ENCODE data around the gene DYSF. TPM values are rescaled to one million over a fixed set of nuclear protein-coding genes. Genes with fewer than 3 reads are reported as not detected.

Gene DYSF
- total and polyA plus RNA-seq, 2 donors from 2014 or later, result 11.3 to 19.8 TPM

GRCh38 chr2:71720596-71721361 is 267.4 kb downstream of the DYSF start:
- intact Hi-C loops (cut with DNase I), result no loop called here
- TF ChIP-seq CTCF (IDR thresholded peaks at IDR 0.05; ENCODE audit: borderline replicate concordance, extremely low read depth, insufficient read depth), result no peak
- H3K36me3 ChIP-seq (ENCODE audit: control insufficient read depth in 2 of 3, insufficient read depth in 3 of 3, low read length in 3 of 3), result no peaks in the 10 kb centered on the region
- H3K27me3 ChIP-seq (ENCODE audit: control insufficient read depth, insufficient read depth, low read length), result no peaks in the 10 kb centered on the region
- H3K27ac ChIP-seq (ENCODE audit: low read depth in 2 of 2, low read length in 2 of 2), result no peak overlapping the region
- no peaks in the 10 kb centered on the region for H3K9me3 ChIP-seq (ENCODE audit: control insufficient read depth in 2 of 3, insufficient read depth in 1 of 3, low read length in 3 of 3)
- no peak overlapping the region for H3K9ac ChIP-seq (ENCODE audit: low read length in 3 of 3)
- no peak overlapping the region for H3K4me3 ChIP-seq (ENCODE audit: low read length in 3 of 3)
- no peak for FAIRE-seq
- DNase-seq, result no peak
- H3K4me1 ChIP-seq (ENCODE audit: control insufficient read depth in 2 of 3, insufficient read depth in 2 of 3, low read depth in 1 of 3, low read length in 3 of 3), result no peaks in the 10 kb centered on the region

GRCh38 chr2:71721362-71721665 is 268.0 kb downstream of the DYSF start:
- TF ChIP-seq CTCF (IDR thresholded peaks at IDR 0.05; ENCODE audit: borderline replicate concordance, extremely low read depth, insufficient read depth), result no peak
- DNase-seq, result no peak
- Histone ChIP-seq H3K4me1 (ENCODE audit: control insufficient read depth in 2 of 3, insufficient read depth in 2 of 3, low read depth in 1 of 3, low read length in 3 of 3) (no peaks in the 10 kb centered on the region), H3K9me3 (ENCODE audit: control insufficient read depth in 2 of 3, insufficient read depth in 1 of 3, low read length in 3 of 3) (no peaks in the 10 kb centered on the region), H3K27me3 (ENCODE audit: control insufficient read depth, insufficient read depth, low read length) (no peaks in the 10 kb centered on the region), H3K27ac (ENCODE audit: low read depth in 2 of 2, low read length in 2 of 2) (no peak overlapping the region), H3K4me3 (ENCODE audit: low read length in 3 of 3) (no peak overlapping the region), H3K36me3 (ENCODE audit: control insufficient read depth in 2 of 3, insufficient read depth in 3 of 3, low read length in 3 of 3) (no peaks in the 10 kb centered on the region), H3K9ac (ENCODE audit: low read length in 3 of 3) (no peak overlapping the region)
- intact Hi-C loops (cut with DNase I), result no loop called here
- FAIRE-seq, result no peak

GRCh38 chr2:71721669-71722068 is 268.3 kb downstream of the DYSF start:
- FAIRE-seq, result no peak
- no peaks in the 10 kb centered on the region for H3K9me3 ChIP-seq (ENCODE audit: control insufficient read depth in 2 of 3, insufficient read depth in 1 of 3, low read length in 3 of 3)
- no peaks in the 10 kb centered on the region for H3K36me3 ChIP-seq (ENCODE audit: control insufficient read depth in 2 of 3, insufficient read depth in 3 of 3, low read length in 3 of 3)
- H3K9ac ChIP-seq (ENCODE audit: low read length in 3 of 3), result no peak overlapping the region
- H3K27ac ChIP-seq (ENCODE audit: low read depth in 2 of 2, low read length in 2 of 2), result no peak overlapping the region
- H3K27me3 ChIP-seq (ENCODE audit: control insufficient read depth, insufficient read depth, low read length), result no peaks in the 10 kb centered on the region
- H3K4me1 ChIP-seq (ENCODE audit: control insufficient read depth in 2 of 3, insufficient read depth in 2 of 3, low read depth in 1 of 3, low read length in 3 of 3), result no peaks in the 10 kb centered on the region
- H3K4me3 ChIP-seq (ENCODE audit: low read length in 3 of 3), result no peak overlapping the region
- intact Hi-C loops (cut with DNase I), result no loop called here
- TF ChIP-seq CTCF (IDR thresholded peaks at IDR 0.05; ENCODE audit: borderline replicate concordance, extremely low read depth, insufficient read depth), result no peak
- DNase-seq, result no peak

DNA sequence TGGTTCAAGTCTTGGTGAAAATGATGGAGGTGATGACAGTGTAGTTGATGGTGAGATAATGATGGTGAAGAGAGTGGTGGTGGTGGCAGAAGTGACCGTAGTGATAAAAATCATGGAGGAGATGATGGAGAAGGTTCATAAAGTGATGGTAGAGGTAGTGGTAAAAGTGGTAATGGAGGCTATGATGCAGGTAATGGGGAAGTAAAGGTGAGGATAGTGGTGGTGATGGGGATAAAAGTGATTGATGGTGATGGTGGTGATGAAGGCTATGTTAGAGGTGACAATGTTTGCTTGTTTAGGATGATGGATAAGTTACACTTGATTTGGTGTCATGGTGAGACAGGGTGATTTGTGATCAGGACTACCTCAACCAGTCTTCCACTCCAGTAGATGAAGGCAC is 268.9 kb downstream of the DYSF start:
- Histone ChIP-seq H3K4me1 (ENCODE audit: control insufficient read depth in 2 of 3, insufficient read depth in 2 of 3, low read depth in 1 of 3, low read length in 3 of 3) (no peaks in the 10 kb centered on the region), H3K9ac (ENCODE audit: low read length in 3 of 3) (no peak overlapping the region), H3K27me3 (ENCODE audit: control insufficient read depth, insufficient read depth, low read length) (no peaks in the 10 kb centered on the region), H3K9me3 (ENCODE audit: control insufficient read depth in 2 of 3, insufficient read depth in 1 of 3, low read length in 3 of 3) (no peaks in the 10 kb centered on the region), H3K4me3 (ENCODE audit: low read length in 3 of 3) (no peak overlapping the region), H3K36me3 (ENCODE audit: control insufficient read depth in 2 of 3, insufficient read depth in 3 of 3, low read length in 3 of 3) (no peaks in the 10 kb centered on the region), H3K27ac (ENCODE audit: low read depth in 2 of 2, low read length in 2 of 2) (no peak overlapping the region)
- intact Hi-C loops (cut with DNase I), result no loop called here
- no peak for TF ChIP-seq CTCF (IDR thresholded peaks at IDR 0.05; ENCODE audit: borderline replicate concordance, extremely low read depth, insufficient read depth)
- DNase-seq (no peak), FAIRE-seq (no peak)

All from kidney (tissue), 14 donors.